DMS79 treated with DMSO at 0.1 percent for 48 hours (cell line): ENCODE data around the gene SRP54.
"Not testable (repeated sequence)": the region's sequence is repeated elsewhere in the genome, so short reads cannot be mapped to it uniquely, and the experiment has no call there.

Experiments
- DNase-seq: peaks from one replicate; lab custom pipeline; 2025; lab: John Stamatoyannopoulos, UW

SRP54 gene

GRCh38 chr14:35046751-35047536 is 64.2 kb downstream of the SRP54 start:
- DNase-seq = peak; percentile 85

GRCh38 chr14:35047976-35048513 is 65.3 kb downstream of the SRP54 start:
- no peak for DNase-seq

GRCh38 chr14:35050652-35051051 is 67.9 kb downstream of the SRP54 start:
- DNase-seq = no peak

GRCh38 chr14:35051796-35052195 is 69.0 kb downstream of the SRP54 start:
- DNase-seq = peak; percentile 25

GRCh38 chr14:35052637-35053036 is 69.8 kb downstream of the SRP54 start:
- no peak for DNase-seq

GRCh38 chr14:35061113-35061791 is 78.5 kb downstream of the SRP54 start:
- not testable (repeated sequence) for DNase-seq

- DNase-seq = not testable (repeated sequence)
Measured at GRCh38 chr14:35065731-35066130, 82.9 kb downstream of the SRP54 start.

GRCh38 chr14:35068238-35069012 is 85.6 kb downstream of the SRP54 start:
- DNase-seq = no peak

GRCh38 chr14:35072226-35072625 is 89.4 kb downstream of the SRP54 start:
- DNase-seq = no peak

GRCh38 chr14:35073486-35073885 is 90.7 kb downstream of the SRP54 start:
- no peak for DNase-seq

- no peak for DNase-seq
Measured at GRCh38 chr14:35078082-35078481, 95.3 kb downstream of the SRP54 start.
